Measurements from ENCODE around the gene DENND6A.
"Not testable (repeated sequence)": the region's sequence is repeated elsewhere in the genome, so short reads cannot be mapped to it uniquely, and the experiment has no call there.

DENND6A gene

GRCh38 chr3:57694146-57694545 lies 1.3 kb upstream of the DENND6A start:
- no peak for DNase-seq

- not testable (repeated sequence) for DNase-seq
These were observed 813 bp downstream of the DENND6A start for GRCh38 chr3:57692133-57692395.

- no peak for DNase-seq
These were observed 1.3 kb downstream of the DENND6A start for GRCh38 chr3:57691411-57692132.

GRCh38 chr3:57689367-57690053 lies 3.4 kb downstream of the DENND6A start:
- DNase-seq: no peak

GRCh38 chr3:57688291-57688690 lies 4.6 kb downstream of the DENND6A start:
- DNase-seq: no peak

- no peak for DNase-seq
These were observed 9.6 kb downstream of the DENND6A start for GRCh38 chr3:57683286-57683685.

GRCh38 chr3:57682284-57682683 lies 10.6 kb downstream of the DENND6A start:
- no peak for DNase-seq

GRCh38 chr3:57681691-57682090 lies 11.2 kb downstream of the DENND6A start:
- no peak for DNase-seq

GRCh38 chr3:57680046-57680445 lies 12.8 kb downstream of the DENND6A start:
- no peak for DNase-seq

- DNase-seq: no peak
These were observed 17.3 kb downstream of the DENND6A start for GRCh38 chr3:57675530-57675929.

- DNase-seq: no peak
These were observed 19.7 kb downstream of the DENND6A start for GRCh38 chr3:57673156-57673555.

- DNase-seq: no peak
These were observed 22.3 kb downstream of the DENND6A start for GRCh38 chr3:57670543-57670942.

GRCh38 chr3:57661404-57661803 lies 31.5 kb downstream of the DENND6A start:
- no peak for DNase-seq

- DNase-seq: no peak
These were observed 33.0 kb downstream of the DENND6A start for GRCh38 chr3:57659806-57660439.

- DNase-seq: no peak
These were observed 33.7 kb downstream of the DENND6A start for GRCh38 chr3:57659004-57659673.

GRCh38 chr3:57658536-57658935 lies 34.3 kb downstream of the DENND6A start:
- no peak for DNase-seq

GRCh38 chr3:57655727-57656126 lies 37.1 kb downstream of the DENND6A start:
- no peak for DNase-seq

GRCh38 chr3:57654267-57654666 lies 38.6 kb downstream of the DENND6A start:
- no peak for DNase-seq

GRCh38 chr3:57652203-57652602 lies 40.7 kb downstream of the DENND6A start:
- DNase-seq: no peak

- DNase-seq: no peak
These were observed 45.5 kb downstream of the DENND6A start for GRCh38 chr3:57647292-57647940.

- DNase-seq: no peak
These were observed 46.2 kb downstream of the DENND6A start for GRCh38 chr3:57646723-57647122.

- DNase-seq: no peak
These were observed 48.1 kb downstream of the DENND6A start for GRCh38 chr3:57644740-57645139.

GRCh38 chr3:57637391-57637790 lies 55.5 kb downstream of the DENND6A start:
- DNase-seq: no peak
